Measurements from ENCODE around the gene UBXN10. TPM values are rescaled to one million over a fixed set of nuclear protein-coding genes. Genes with fewer than 3 reads are reported as not detected.

Gene UBXN10
- total RNA-seq, 4 donors from 2014 or later, result 0.94 to 5.7 (median 2.2) TPM

DNA sequence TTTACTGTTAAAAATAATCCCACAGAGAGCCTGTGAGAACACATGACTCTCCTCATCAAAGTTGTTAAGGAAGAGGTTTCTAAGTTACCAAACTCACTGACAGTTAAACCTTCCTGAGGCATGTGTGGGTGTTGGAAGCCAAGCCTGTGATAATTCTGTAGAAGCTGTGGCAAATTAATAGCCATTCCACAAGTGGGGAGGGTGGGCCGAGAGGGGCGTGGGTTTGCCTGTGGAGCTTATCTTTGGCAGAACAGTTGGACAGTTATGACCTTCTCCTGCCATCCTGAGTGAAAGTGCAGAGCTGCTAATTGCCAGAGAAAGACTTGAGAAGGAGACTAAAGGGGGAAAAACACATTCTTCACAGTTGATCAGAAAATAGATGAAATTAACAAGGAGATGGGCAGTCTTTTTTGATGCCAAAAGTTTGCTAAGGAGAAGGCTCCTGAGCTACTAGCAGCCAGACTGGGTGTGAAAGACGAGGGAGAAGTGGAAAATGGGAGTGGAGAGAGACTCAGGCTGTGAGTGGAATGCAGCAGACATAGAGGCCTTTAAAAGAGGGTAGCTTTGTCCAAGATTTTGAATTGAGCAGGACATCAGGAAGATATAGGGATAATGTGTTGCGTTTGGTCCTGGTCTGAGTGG is 2.0 kb downstream of the UBXN10 start:
- H3K36me3 ChIP-seq, result no peaks in the 10 kb centered on the region
- no peaks in the 10 kb centered on the region for H3K27me3 ChIP-seq
- H3K27ac ChIP-seq, result peak overlapping the region in 2 of 4 donors; percentile 65 to 91
- peaks cover 0 to 36% (median 5%) of the 10 kb centered on the region in 4 donors for H3K4me1 ChIP-seq
- no peak for TF ChIP-seq CTCF (IDR thresholded peaks at IDR 0.05)
- no peaks in the 10 kb centered on the region for H3K9me3 ChIP-seq
- DNase-seq, result no peak
- H3K4me3 ChIP-seq, result peak overlapping the region in 1 of 4 donors; percentile 66

DNA sequence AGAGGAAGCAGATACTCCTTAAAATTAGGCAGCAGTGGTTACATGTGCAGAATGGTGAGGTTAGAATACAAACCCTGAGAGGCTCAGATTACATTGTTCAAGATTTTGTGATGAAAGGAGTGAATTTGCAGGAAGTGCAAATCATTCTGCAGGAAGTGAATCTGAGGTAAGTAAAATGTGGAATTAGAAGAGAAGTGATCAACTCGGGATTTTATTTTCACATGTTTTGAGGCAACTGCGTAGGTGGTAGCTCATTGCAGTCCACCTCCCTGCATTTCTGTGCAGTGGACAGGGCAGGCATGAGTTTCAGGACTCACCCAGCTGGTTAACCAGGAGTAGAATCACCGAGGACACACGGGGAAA is 2.5 kb downstream of the UBXN10 start:
- no peaks in the 10 kb centered on the region for H3K36me3 ChIP-seq
- no peaks in the 10 kb centered on the region for H3K27me3 ChIP-seq
- peaks cover 0 to 37% (median 5%) of the 10 kb centered on the region in 4 donors for H3K4me1 ChIP-seq
- peak overlapping the region in 2 of 4 donors; percentile 65 to 91 for H3K27ac ChIP-seq
- H3K4me3 ChIP-seq, result no peak overlapping the region
- no peaks in the 10 kb centered on the region for H3K9me3 ChIP-seq
- DNase-seq, result no peak
- TF ChIP-seq POLR2A (IDR thresholded peaks at IDR 0.05), result no peak
- no peak for TF ChIP-seq CTCF (IDR thresholded peaks at IDR 0.05)

DNA sequence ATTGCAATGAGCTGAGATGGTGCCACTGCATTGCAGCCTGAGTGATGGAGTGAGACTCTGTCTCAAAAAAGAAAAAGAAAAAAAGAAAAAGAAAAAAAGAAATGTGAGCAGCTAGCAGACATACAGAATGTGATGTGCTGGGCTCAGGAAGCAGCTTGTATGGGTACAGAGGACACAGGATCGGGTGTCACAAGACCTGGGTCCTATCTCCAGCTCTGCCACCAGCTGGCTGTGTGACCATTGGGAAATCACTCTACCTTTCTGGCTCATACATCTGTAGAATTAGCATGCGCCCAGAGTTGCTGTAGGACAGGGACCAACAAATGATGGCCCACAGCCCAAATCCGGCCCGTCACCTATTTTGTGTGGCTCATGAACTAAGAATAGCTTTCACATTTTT is 3.8 kb downstream of the UBXN10 start:
- H3K27me3 ChIP-seq, result no peaks in the 10 kb centered on the region

GRCh38 chr1:20190256-20191160 is 4.6 kb downstream of the UBXN10 start:
- Histone ChIP-seq H3K27me3 (no peaks in the 10 kb centered on the region), H3K4me3 (no peak overlapping the region), H3K27ac (no peak overlapping the region), H3K36me3 (no peaks in the 10 kb centered on the region), H3K9me3 (no peaks in the 10 kb centered on the region), H3K4me1 (peaks cover 0 to 46% (median 7%) of the 10 kb centered on the region in 4 donors)
- no peak for DNase-seq
- TF ChIP-seq POLR2A (IDR thresholded peaks at IDR 0.05), result no peak
- no peak for TF ChIP-seq CTCF (IDR thresholded peaks at IDR 0.05)

More for the DNA sequence above, 3.8 kb downstream of the UBXN10 start:
- TF ChIP-seq POLR2A (IDR thresholded peaks at IDR 0.05), result no peak
- TF ChIP-seq CTCF (IDR thresholded peaks at IDR 0.05), result no peak
- Histone ChIP-seq H3K4me1 (peaks cover 0 to 40% (median 5%) of the 10 kb centered on the region in 4 donors), H3K27ac (no peak overlapping the region), H3K9me3 (no peaks in the 10 kb centered on the region), H3K4me3 (no peak overlapping the region), H3K36me3 (no peaks in the 10 kb centered on the region)
- DNase-seq, result no peak

DNA sequence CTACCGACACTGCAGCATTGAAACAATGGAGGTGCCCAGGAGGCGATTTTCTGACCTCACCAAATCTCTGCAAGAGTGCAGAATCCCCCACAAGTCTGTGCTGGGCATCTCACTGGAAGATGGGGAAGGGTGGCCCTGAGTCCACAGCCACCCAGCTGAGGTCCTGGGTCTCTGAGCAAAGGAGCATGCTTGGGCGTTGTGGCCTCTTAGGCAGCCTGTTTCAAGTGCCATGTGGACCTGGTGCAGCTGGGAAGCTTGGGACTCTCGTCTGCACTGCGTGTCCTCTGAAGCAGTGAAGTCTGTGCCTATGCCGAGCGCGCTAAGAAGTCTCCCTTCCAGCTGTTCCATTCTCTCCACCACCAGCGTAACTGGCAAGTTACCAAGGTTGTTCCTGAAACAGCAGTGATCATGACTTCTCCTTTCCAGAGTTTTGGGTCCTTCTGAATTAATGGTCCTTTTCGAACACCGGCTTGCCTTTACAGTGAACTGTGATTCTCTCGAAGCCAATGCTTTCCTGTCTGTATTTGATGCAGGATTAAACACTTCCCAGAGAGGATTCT is 5.5 kb downstream of the UBXN10 start:
- Histone ChIP-seq H3K4me1 (peaks cover 0 to 38% (median 4%) of the 10 kb centered on the region in 4 donors), H3K36me3 (no peaks in the 10 kb centered on the region), H3K4me3 (no peak overlapping the region), H3K27ac (no peak overlapping the region), H3K27me3 (no peaks in the 10 kb centered on the region), H3K9me3 (no peaks in the 10 kb centered on the region)
- TF ChIP-seq CTCF (IDR thresholded peaks at IDR 0.05) (no peak), POLR2A (IDR thresholded peaks at IDR 0.05) (no peak)
- no peak for DNase-seq
